ENCODE data around the gene GAL. TPM values are rescaled to one million over a fixed set of nuclear protein-coding genes. Genes with fewer than 3 reads are reported as not detected.

The GAL gene
- total RNA-seq, 1 experiment from 2014 or later, result 4.4 TPM

DNA sequence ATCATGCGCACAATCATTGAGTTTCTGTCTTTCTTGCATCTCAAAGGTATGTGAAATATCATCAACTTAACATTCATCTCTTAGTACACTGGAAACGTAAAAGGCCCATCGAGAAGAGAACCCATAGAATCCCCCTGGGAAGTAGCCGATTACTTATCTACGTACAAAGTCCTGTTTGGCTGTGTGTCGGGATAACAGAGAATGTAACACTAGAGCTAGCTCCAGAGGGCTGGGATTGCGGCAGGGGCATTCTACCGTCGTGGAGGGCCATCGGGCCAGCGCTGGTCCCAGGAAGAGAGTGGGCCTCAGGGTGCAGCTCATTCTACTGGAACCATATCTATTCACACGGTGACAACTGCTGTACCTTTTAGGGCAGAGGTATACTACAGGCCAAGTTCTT lies 4.5 kb downstream of the GAL start:
- no peak for DNase-seq (ENCODE audit: low spot score)
- no TSS peak for BruUV-seq (replicated peaks)
- H3K27ac ChIP-seq (ENCODE audit: low read depth, low read length, poor library complexity, severe bottlenecking), result no peak overlapping the region
- no peaks in the 10 kb centered on the region for H3K4me1 ChIP-seq (ENCODE audit: insufficient read depth, low read length, poor library complexity, severe bottlenecking)
- no peaks in the 10 kb centered on the region for H3K9me3 ChIP-seq (ENCODE audit: low read depth, low read length, poor library complexity, severe bottlenecking)
- ChIA-PET CTCF (no interaction called here), POLR2A (ENCODE audit: low non-redundant PET) (no interaction called here)
- H3K4me3 ChIP-seq (ENCODE audit: low read depth, low read length, poor library complexity, severe bottlenecking), result no peak overlapping the region
- no peaks in the 10 kb centered on the region for H3K36me3 ChIP-seq (ENCODE audit: insufficient read depth, low read length, poor library complexity, severe bottlenecking)
- peaks cover 21% of the 10 kb centered on the region for H3K27me3 ChIP-seq (replicated peaks; ENCODE audit: insufficient read depth, low read depth, low read length, poor library complexity)
- no peak for TF ChIP-seq EZH2 (IDR thresholded peaks at IDR 0.05; ENCODE audit: borderline replicate concordance, low read depth, low read length, poor library complexity, severe bottlenecking)
- TF ChIP-seq, protein P1, sequence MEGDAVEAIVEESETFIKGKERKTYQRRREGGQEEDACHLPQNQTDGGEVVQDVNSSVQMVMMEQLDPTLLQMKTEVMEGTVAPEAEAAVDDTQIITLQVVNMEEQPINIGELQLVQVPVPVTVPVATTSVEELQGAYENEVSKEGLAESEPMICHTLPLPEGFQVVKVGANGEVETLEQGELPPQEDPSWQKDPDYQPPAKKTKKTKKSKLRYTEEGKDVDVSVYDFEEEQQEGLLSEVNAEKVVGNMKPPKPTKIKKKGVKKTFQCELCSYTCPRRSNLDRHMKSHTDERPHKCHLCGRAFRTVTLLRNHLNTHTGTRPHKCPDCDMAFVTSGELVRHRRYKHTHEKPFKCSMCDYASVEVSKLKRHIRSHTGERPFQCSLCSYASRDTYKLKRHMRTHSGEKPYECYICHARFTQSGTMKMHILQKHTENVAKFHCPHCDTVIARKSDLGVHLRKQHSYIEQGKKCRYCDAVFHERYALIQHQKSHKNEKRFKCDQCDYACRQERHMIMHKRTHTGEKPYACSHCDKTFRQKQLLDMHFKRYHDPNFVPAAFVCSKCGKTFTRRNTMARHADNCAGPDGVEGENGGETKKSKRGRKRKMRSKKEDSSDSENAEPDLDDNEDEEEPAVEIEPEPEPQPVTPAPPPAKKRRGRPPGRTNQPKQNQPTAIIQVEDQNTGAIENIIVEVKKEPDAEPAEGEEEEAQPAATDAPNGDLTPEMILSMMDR (conservative IDR thresholded peaks at IDR 0.05; ENCODE audit: low read depth, low read length), result no peak
- intact Hi-C loops (cut with micrococcal nuclease; ENCODE audit: unreplicated experiment), result no loop called here

DNA sequence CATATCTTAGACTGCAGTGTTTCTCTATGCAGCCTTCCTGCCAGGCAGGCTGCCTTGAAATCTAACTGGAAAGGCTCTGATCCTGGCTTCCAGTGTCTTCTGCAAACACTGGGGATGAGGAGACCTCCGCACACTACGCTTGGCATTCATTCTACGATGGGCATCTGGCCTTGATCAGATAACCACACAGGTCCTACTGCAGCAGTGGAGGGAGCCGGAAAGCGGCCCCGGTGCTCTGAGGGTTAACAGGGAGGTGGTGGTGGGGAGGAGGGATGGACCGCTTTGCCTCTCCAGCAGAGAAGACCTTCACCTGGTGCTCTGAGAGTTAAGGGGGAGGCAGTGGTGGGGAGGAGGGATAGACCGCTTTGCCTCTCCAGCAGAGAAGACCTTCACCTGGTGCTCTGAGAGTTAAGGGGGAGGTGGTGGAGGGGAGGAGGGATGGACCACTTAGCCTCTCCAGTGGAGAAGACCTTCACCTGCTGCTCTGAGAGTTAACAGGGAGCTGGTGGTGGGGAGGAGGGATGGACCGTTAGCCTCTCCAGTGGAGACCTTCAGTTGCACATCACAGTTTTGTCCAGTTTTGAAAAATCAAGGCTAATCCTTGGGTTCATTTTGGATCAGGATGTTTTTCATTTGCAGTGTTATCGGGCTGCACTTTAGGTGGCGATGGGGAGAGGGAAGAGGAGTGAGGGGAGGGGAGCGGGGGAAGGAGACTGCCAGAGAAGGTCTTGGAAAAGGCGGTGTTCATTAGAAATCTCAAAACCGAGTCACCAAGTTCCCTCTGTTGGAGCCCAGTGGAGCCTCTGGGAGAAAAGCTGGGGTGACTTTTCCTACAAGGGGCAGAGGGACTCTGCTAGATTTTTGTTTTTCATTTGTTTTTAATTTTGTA lies 5.6 kb downstream of the GAL start:
- Histone ChIP-seq H3K27ac (ENCODE audit: low read depth, low read length, poor library complexity, severe bottlenecking) (no peak overlapping the region), H3K27me3 (replicated peaks; ENCODE audit: insufficient read depth, low read depth, low read length, poor library complexity) (peaks cover 10% of the 10 kb centered on the region), H3K36me3 (ENCODE audit: insufficient read depth, low read length, poor library complexity, severe bottlenecking) (no peaks in the 10 kb centered on the region), H3K9me3 (ENCODE audit: low read depth, low read length, poor library complexity, severe bottlenecking) (no peaks in the 10 kb centered on the region), H3K4me3 (ENCODE audit: low read depth, low read length, poor library complexity, severe bottlenecking) (no peak overlapping the region), H3K4me1 (ENCODE audit: insufficient read depth, low read length, poor library complexity, severe bottlenecking) (no peaks in the 10 kb centered on the region)
- TF ChIP-seq, protein P1 (conservative IDR thresholded peaks at IDR 0.05; ENCODE audit: low read depth, low read length), result no peak
- no peak for TF ChIP-seq EZH2 (IDR thresholded peaks at IDR 0.05; ENCODE audit: borderline replicate concordance, low read depth, low read length, poor library complexity, severe bottlenecking)
- DNase-seq (ENCODE audit: low spot score), result no peak
- no TSS peak for BruUV-seq (replicated peaks)
- intact Hi-C loops (cut with micrococcal nuclease; ENCODE audit: unreplicated experiment), result no loop called here
- POLR2A ChIA-PET (ENCODE audit: low non-redundant PET), result no interaction called here
- CTCF ChIA-PET, result interaction anchor here (0.5 kb wide), 1 partner anchor 266 kb away, joined by 3 read pairs; no protein-coding TSS in a partner anchor

DNA sequence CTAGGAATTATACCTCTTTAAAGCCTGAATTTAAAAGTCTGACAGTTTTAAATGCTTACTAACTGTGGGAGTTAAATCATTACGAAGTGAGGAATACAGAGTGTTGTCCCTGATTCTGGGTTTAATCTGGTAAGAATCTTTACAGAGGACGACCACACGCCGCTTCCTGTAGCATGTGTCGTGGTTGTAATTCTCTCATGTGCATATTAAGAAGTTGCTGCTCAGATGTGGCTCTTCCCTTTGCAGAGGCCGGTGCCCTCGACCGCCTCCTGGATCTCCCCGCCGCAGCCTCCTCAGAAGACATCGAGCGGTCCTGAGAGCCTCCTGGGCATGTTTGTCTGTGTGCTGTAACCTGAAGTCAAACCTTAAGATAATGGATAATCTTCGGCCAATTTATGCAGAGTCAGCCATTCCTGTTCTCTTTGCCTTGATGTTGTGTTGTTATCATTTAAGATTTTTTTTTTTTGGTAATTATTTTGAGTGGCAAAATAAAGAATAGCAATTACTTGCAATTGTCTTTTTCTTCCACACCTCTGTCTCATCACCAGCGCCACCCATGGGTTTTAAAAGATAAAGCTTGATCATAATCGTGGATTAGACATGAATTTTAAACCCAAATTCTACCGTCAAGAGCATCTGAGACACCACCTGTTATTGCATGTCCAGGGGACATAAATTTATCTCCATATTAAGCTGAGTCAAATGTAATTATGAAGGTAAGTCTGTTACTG lies 6.5 kb downstream of the GAL start:
- H3K9me3 ChIP-seq (ENCODE audit: low read depth, low read length, poor library complexity, severe bottlenecking), result no peaks in the 10 kb centered on the region
- TF ChIP-seq EZH2 (IDR thresholded peaks at IDR 0.05; ENCODE audit: borderline replicate concordance, low read depth, low read length, poor library complexity, severe bottlenecking), result no peak
- TF ChIP-seq, protein P1 (conservative IDR thresholded peaks at IDR 0.05; ENCODE audit: low read depth, low read length), result peak; percentile 46
- intact Hi-C loops (cut with micrococcal nuclease; ENCODE audit: unreplicated experiment), result no loop called here
- H3K27ac ChIP-seq (ENCODE audit: low read depth, low read length, poor library complexity, severe bottlenecking), result no peak overlapping the region
- POLR2A ChIA-PET (ENCODE audit: low non-redundant PET), result interaction anchor here (0.6 kb wide), 1 partner anchor 15 kb away, joined by 8 read pairs; no protein-coding TSS in a partner anchor
- CTCF ChIA-PET, result interaction anchor here (0.5 kb wide), 1 partner anchor 265 kb away, joined by 3 read pairs; no protein-coding TSS in a partner anchor
- H3K4me1 ChIP-seq (ENCODE audit: insufficient read depth, low read length, poor library complexity, severe bottlenecking), result no peaks in the 10 kb centered on the region
- no peak overlapping the region for H3K4me3 ChIP-seq (ENCODE audit: low read depth, low read length, poor library complexity, severe bottlenecking)
- peaks cover 2% of the 10 kb centered on the region for H3K27me3 ChIP-seq (replicated peaks; ENCODE audit: insufficient read depth, low read depth, low read length, poor library complexity)
- no peak for DNase-seq (ENCODE audit: low spot score)
- no peaks in the 10 kb centered on the region for H3K36me3 ChIP-seq (ENCODE audit: insufficient read depth, low read length, poor library complexity, severe bottlenecking)
- BruUV-seq (replicated peaks), result no TSS peak

Measured in A673 (cell line).